HepG2 (cell line): ENCODE measurements around the gene PDE6H. TPM values are rescaled to one million over a fixed set of nuclear protein-coding genes. Genes with fewer than 3 reads are reported as not detected.

Experiments
- ATAC-seq: fragments of 200-7000 bp; cut with Tn5 transposase; 3 replicates; pipeline ENCODE4 v1.9.1; 2020; ENCODE audit warnings: mild to moderate bottlenecking, moderate library complexity
- BruUV-seq: library from RNA; stranded (reverse); fragments of 400-500 nt; replicated peaks from 2 replicates; lab custom pipeline; 2021; lab: Mats Ljungman, UMichigan
- CTCF ChIA-PET: fragments of 300-600 bp; formaldehyde crosslinking; extraction: SDS; loops from one replicate; lab custom pipeline; 2021; ENCODE audit warnings: low total read pairs, inconsistent platforms, low intra/inter-chr PET ratio; lab: Yijun Ruan, JAX
- POLR2A ChIA-PET: fragments of 350-600 bp; sonication (Branson Sonifier 250); formaldehyde crosslinking; loops from one replicate; lab custom pipeline; 2020; ENCODE audit warnings: antibody characterized with exemption, inconsistent platforms; lab: Yijun Ruan, JAX
- DNase-seq: peaks from one replicate; pipeline ENCODE4 v3.0.0-alpha.2; 2015; ENCODE audit warnings: low spot score
- FAIRE-seq: peaks from 3 replicates; lab custom pipeline; 2011; peaks lifted over from hg19 to GRCh38; lab: Jason Lieb, UNC
- H2AFZ ChIP-seq: one replicate; pipeline ENCODE4 v1.6.1; 2011; ENCODE audit warnings: low read length, inconsistent platforms
- H3K27ac ChIP-seq: fragments of 300-600 bp; 3 replicates; pipeline ENCODE4 v1.8.0; 2011; ENCODE audit warnings: mixed run types, mild to moderate bottlenecking, mixed read lengths, low read length, inconsistent platforms; ENCODE audit not compliant: insufficient read depth; ENCODE audit errors: extremely low read length
- H3K27me3 ChIP-seq, 2 experiments: fragments of 200-600 bp in 1 of 2; 2 replicates in 1 of 2; 3 replicates in 1 of 2; pipeline versions ENCODE4 v1.6.0 to v1.8.0; 2011; ENCODE audit warnings: low read length in 2 of 2, mild to moderate bottlenecking in 2 of 2, moderate library complexity in 2 of 2, inconsistent platforms in 1 of 2; ENCODE audit not compliant: insufficient read depth in 2 of 2, control insufficient read depth in 1 of 2
- H3K36me3 ChIP-seq, 2 experiments: fragments of 200-600 bp in 1 of 2; replicated peaks in 1 of 2; 2 replicates in 1 of 2; 3 replicates in 1 of 2; pipeline versions ENCODE4 v1.5.1 to v1.8.0; 2011; ENCODE audit warnings: low read length in 2 of 2, inconsistent platforms in 1 of 2; ENCODE audit not compliant: insufficient read depth in 2 of 2, control insufficient read depth in 1 of 2
- H3K4me1 ChIP-seq: 2 replicates; pipeline ENCODE4 v1.5.1; 2012; ENCODE audit warnings: low read length, inconsistent platforms; ENCODE audit not compliant: insufficient read depth
- H3K4me2 ChIP-seq: 2 replicates; pipeline ENCODE4 v1.6.0; 2011; ENCODE audit warnings: low read depth, low read length, inconsistent platforms
- H3K4me3 ChIP-seq, 3 experiments: fragments of 200-600 bp in 1 of 3; sonication (generic), shearing (Covaris generic) in 1 of 3; replicated peaks in 1 of 3; 2 replicates each; pipeline ENCODE4 v1.5.1; 2011 to 2016; ENCODE audit warnings: low read length in 3 of 3, inconsistent platforms in 2 of 3, low read depth in 2 of 3, mild to moderate bottlenecking in 2 of 3, control low read depth in 1 of 3, mixed read lengths in 1 of 3; ENCODE audit not compliant: insufficient read depth in 1 of 3
- H3K79me2 ChIP-seq: one replicate; pipeline ENCODE4 v1.6.1; 2011; ENCODE audit warnings: low read length, inconsistent platforms; ENCODE audit not compliant: insufficient read depth
- H3K9ac ChIP-seq: 2 replicates; pipeline ENCODE4 v1.6.0; 2011; ENCODE audit warnings: mild to moderate bottlenecking, low read depth, low read length, inconsistent platforms; ENCODE audit not compliant: insufficient read depth
- H3K9me3 ChIP-seq: 2 replicates; pipeline ENCODE4 v1.5.1; 2012; ENCODE audit warnings: mild to moderate bottlenecking, low read length
- H4K20me1 ChIP-seq: 2 replicates; pipeline ENCODE4 v1.6.0; 2011; ENCODE audit warnings: inconsistent platforms, mild to moderate bottlenecking, low read length, moderate library complexity; ENCODE audit not compliant: insufficient read depth
- FOXP4 ChIP-seq: sonication (generic); formaldehyde crosslinking; IDR thresholded peaks from 2 replicates; pipeline ENCODE4 v1.4.0; 2020; ENCODE audit warnings: missing genetic modification reagents
- ZBTB42 ChIP-seq: sonication (generic); formaldehyde crosslinking; IDR thresholded peaks from 2 replicates; pipeline ENCODE4 v1.5.0; 2020; ENCODE audit warnings: mild to moderate bottlenecking, missing genetic modification reagents
- ZNF17 ChIP-seq: sonication (generic); formaldehyde crosslinking; IDR thresholded peaks from 2 replicates; pipeline ENCODE4 v1.5.0; 2020; ENCODE audit warnings: mild to moderate bottlenecking, missing genetic modification reagents
- ZNF30 ChIP-seq: sonication (generic); formaldehyde crosslinking; IDR thresholded peaks from 2 replicates; pipeline ENCODE4 v1.5.0; 2020; ENCODE audit warnings: mild to moderate bottlenecking, missing genetic modification reagents
- ZNF597 ChIP-seq: sonication (generic); formaldehyde crosslinking; IDR thresholded peaks from 2 replicates; pipeline ENCODE4 v1.5.0; 2020; ENCODE audit warnings: missing genetic modification reagents
- WGBS: methylation state at CpG from one replicate; pipeline ENCODE4 v1.1.6; 2017; ENCODE audit warnings: low lambda C conversion rate; 5-methylcytosine and 5-hydroxymethylcytosine counted together
- in situ Hi-C: cut with HindIII; loops from 2 replicates; pipeline ENCODE4 v1.10.0; 2017; ENCODE audit warnings: low pct_unique_long_range_greater_than_20kb; ENCODE audit not compliant: extremely low pct_ligation_motif_present
- intact Hi-C: fragments of 100-400 bp; cut with micrococcal nuclease; formaldehyde crosslinking; loops from one replicate; pipeline ENCODE4 v1.10.0; 2022; ENCODE audit not compliant: unreplicated experiment
- polyA plus RNA-seq, 8 experiments: library from polyadenylated mRNA; depleted of rRNA in 3 of 8; stranded (reverse) in 7 of 8; unstranded in 1 of 8; fragments of >200 nt; fragmentation: Illumina TruSeq in 4 of 8; extraction: Trizol in 4 of 8; gene quantifications; 2 replicates each; pipeline versions ENCODE4 v1.2.1 to v1.2.3, GENCODE V29; 2011 to 2016; ENCODE audit warnings: low read depth in 4 of 8, missing spikeins in 1 of 8, mixed read lengths in 1 of 8; ENCODE audit not compliant: insufficient read depth in 1 of 8
- total RNA-seq, 5 experiments: library from RNA; depleted of rRNA; stranded (reverse); fragments of >200 nt; fragmentation: Illumina TruSeq; extraction: Trizol; gene quantifications; 2 replicates each; pipeline ENCODE4 v1.2.3, GENCODE V29; 2016; ENCODE audit warnings: low read depth in 1 of 5
- TF ChIP-seq, protein P1 (sequence below): sonication (generic); formaldehyde crosslinking; conservative IDR thresholded peaks from 2 replicates; pipeline ENCODE4 v1.4.0; 2020; ENCODE audit warnings: missing genetic modification reagents
- TF ChIP-seq, protein P2 (sequence below): IDR thresholded peaks from 2 replicates; pipeline ENCODE4 v1.4.0; 2020; ENCODE audit warnings: mild to moderate bottlenecking, missing genetic modification reagents
- TF ChIP-seq, protein P3 (sequence below): sonication (generic); formaldehyde crosslinking; IDR thresholded peaks from 2 replicates; pipeline ENCODE4 v1.4.0; 2020; ENCODE audit warnings: missing genetic modification reagents, mild to moderate bottlenecking, borderline replicate concordance
- TF ChIP-seq, protein P4 (sequence below): IDR thresholded peaks from 2 replicates; pipeline ENCODE4 v1.6.1; 2016; ENCODE audit warnings: control low read depth

Gene PDE6H
- total and polyA plus RNA-seq, 2 of the 13 experiments (the other 11 are each of a cell fraction or from before 2014, with no cell fraction given), result not detected

GRCh38 chr12:14930299-14930698 is 42.5 kb upstream of the PDE6H start (continued):
- TF ChIP-seq, protein P1, sequence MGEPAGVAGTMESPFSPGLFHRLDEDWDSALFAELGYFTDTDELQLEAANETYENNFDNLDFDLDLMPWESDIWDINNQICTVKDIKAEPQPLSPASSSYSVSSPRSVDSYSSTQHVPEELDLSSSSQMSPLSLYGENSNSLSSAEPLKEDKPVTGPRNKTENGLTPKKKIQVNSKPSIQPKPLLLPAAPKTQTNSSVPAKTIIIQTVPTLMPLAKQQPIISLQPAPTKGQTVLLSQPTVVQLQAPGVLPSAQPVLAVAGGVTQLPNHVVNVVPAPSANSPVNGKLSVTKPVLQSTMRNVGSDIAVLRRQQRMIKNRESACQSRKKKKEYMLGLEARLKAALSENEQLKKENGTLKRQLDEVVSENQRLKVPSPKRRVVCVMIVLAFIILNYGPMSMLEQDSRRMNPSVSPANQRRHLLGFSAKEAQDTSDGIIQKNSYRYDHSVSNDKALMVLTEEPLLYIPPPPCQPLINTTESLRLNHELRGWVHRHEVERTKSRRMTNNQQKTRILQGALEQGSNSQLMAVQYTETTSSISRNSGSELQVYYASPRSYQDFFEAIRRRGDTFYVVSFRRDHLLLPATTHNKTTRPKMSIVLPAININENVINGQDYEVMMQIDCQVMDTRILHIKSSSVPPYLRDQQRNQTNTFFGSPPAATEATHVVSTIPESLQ (CRISPR knock-in tag), result no peak
- TF ChIP-seq ZNF17, result no peak

DNA sequence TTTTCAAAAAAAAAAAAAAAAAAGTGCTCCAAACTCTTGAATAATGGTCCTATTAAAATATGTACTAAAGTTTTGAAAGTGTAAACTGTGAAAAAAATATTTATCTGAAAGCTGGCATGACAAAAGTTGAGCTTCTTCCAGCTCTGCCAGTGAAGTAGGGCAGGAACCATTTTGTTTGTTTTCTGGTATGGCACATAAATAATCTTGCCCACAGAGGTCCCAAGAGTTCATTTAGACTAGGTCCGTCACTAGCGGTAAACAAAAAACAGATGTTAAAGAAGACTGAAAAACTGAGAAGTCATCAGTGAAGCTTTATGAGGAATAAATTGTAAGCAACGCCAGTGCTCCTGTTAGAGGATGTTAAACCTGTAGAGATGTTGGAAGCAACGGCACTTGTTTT is 41.5 kb upstream of the PDE6H start:
- no peak overlapping the region for H3K4me3 ChIP-seq
- DNase-seq (no peak), FAIRE-seq (no peak), ATAC-seq (no peak)
- BruUV-seq, result no TSS peak
- no peaks in the 10 kb centered on the region for H3K27me3 ChIP-seq
- H3K79me2 ChIP-seq, result no peaks in the 10 kb centered on the region
- H3K9me3 ChIP-seq, result no peaks in the 10 kb centered on the region
- no peak overlapping the region for H3K9ac ChIP-seq
- peaks cover 12% of the 10 kb centered on the region; the same call in 1 of the 2 replicates for H3K4me1 ChIP-seq
- ChIA-PET POLR2A (no interaction called here), CTCF (no interaction called here)
- no peak overlapping the region for H2AFZ ChIP-seq
- 83% methylated on average over 4 of the region's 4 CpGs for WGBS
- in situ Hi-C loops (no loop called here), intact Hi-C loops (no loop called here)
- no peak overlapping the region for H3K4me2 ChIP-seq
- H3K36me3 ChIP-seq, result no peaks in the 10 kb centered on the region
- H4K20me1 ChIP-seq, result no peaks in the 10 kb centered on the region
- no peak overlapping the region for H3K27ac ChIP-seq
- no peak for TF ChIP-seq ZNF597
- TF ChIP-seq, protein P2, sequence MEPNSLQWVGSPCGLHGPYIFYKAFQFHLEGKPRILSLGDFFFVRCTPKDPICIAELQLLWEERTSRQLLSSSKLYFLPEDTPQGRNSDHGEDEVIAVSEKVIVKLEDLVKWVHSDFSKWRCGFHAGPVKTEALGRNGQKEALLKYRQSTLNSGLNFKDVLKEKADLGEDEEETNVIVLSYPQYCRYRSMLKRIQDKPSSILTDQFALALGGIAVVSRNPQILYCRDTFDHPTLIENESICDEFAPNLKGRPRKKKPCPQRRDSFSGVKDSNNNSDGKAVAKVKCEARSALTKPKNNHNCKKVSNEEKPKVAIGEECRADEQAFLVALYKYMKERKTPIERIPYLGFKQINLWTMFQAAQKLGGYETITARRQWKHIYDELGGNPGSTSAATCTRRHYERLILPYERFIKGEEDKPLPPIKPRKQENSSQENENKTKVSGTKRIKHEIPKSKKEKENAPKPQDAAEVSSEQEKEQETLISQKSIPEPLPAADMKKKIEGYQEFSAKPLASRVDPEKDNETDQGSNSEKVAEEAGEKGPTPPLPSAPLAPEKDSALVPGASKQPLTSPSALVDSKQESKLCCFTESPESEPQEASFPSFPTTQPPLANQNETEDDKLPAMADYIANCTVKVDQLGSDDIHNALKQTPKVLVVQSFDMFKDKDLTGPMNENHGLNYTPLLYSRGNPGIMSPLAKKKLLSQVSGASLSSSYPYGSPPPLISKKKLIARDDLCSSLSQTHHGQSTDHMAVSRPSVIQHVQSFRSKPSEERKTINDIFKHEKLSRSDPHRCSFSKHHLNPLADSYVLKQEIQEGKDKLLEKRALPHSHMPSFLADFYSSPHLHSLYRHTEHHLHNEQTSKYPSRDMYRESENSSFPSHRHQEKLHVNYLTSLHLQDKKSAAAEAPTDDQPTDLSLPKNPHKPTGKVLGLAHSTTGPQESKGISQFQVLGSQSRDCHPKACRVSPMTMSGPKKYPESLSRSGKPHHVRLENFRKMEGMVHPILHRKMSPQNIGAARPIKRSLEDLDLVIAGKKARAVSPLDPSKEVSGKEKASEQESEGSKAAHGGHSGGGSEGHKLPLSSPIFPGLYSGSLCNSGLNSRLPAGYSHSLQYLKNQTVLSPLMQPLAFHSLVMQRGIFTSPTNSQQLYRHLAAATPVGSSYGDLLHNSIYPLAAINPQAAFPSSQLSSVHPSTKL, result no peak
- no peak for TF ChIP-seq FOXP4 (CRISPR knock-in tag)
- TF ChIP-seq ZBTB42 (CRISPR knock-in tag), result no peak
- TF ChIP-seq, protein P3, sequence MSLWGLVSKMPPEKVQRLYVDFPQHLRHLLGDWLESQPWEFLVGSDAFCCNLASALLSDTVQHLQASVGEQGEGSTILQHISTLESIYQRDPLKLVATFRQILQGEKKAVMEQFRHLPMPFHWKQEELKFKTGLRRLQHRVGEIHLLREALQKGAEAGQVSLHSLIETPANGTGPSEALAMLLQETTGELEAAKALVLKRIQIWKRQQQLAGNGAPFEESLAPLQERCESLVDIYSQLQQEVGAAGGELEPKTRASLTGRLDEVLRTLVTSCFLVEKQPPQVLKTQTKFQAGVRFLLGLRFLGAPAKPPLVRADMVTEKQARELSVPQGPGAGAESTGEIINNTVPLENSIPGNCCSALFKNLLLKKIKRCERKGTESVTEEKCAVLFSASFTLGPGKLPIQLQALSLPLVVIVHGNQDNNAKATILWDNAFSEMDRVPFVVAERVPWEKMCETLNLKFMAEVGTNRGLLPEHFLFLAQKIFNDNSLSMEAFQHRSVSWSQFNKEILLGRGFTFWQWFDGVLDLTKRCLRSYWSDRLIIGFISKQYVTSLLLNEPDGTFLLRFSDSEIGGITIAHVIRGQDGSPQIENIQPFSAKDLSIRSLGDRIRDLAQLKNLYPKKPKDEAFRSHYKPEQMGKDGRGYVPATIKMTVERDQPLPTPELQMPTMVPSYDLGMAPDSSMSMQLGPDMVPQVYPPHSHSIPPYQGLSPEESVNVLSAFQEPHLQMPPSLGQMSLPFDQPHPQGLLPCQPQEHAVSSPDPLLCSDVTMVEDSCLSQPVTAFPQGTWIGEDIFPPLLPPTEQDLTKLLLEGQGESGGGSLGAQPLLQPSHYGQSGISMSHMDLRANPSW (CRISPR knock-in tag), result no peak
- no peak for TF ChIP-seq ZNF30 (CRISPR knock-in tag)
- TF ChIP-seq, protein P4, sequence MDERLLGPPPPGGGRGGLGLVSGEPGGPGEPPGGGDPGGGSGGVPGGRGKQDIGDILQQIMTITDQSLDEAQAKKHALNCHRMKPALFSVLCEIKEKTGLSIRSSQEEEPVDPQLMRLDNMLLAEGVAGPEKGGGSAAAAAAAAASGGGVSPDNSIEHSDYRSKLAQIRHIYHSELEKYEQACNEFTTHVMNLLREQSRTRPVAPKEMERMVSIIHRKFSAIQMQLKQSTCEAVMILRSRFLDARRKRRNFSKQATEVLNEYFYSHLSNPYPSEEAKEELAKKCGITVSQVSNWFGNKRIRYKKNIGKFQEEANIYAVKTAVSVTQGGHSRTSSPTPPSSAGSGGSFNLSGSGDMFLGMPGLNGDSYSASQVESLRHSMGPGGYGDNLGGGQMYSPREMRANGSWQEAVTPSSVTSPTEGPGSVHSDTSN (CRISPR knock-in tag), result no peak
